Stimulated activated CD8-positive, alpha-beta memory T cell treated with anti-CD3 and anti-CD28 coated beads, Interleukin-15, amount 100 ng/mL, for 1 hour (primary cell): Measurements from ENCODE around the gene PGAP2.
A peak's percentile ranks its signal among the peaks of the same experiment; 100 is the strongest.

Experiments
- DNase-seq: peaks from one replicate; pipeline ENCODE4 v3.0.0-alpha.2; 2020; ENCODE audit warnings: low read depth

PGAP2 gene

DNA sequence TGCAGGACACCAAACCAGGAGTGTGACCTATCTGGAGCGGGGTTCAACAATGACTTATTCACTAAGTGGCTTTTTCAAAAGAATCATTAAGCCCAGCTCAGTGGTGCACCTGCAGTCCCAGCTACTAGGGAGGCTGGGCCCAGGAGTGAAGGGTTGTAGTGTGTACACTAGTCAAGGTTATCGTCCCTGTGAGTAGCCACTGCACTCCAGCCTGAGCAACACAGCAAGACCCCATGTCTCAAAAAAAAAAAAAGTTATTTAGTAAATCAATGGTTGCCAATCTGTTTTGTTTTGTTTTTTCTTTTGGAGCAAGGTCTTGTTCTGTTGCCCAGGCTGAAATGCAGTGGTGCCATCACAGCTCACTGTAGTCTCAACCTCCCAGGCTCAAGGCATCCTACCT is 24.5 kb downstream of the PGAP2 start:
- no peak for DNase-seq

- DNase-seq, result no peak
Measured at GRCh38 chr11:3833449-3833848, 25.1 kb downstream of the PGAP2 start.

- no peak for DNase-seq
Measured at GRCh38 chr11:3834349-3834663, 25.9 kb downstream of the PGAP2 start.

GRCh38 chr11:3834664-3835461 is 26.5 kb downstream of the PGAP2 start:
- DNase-seq, result no peak

DNA sequence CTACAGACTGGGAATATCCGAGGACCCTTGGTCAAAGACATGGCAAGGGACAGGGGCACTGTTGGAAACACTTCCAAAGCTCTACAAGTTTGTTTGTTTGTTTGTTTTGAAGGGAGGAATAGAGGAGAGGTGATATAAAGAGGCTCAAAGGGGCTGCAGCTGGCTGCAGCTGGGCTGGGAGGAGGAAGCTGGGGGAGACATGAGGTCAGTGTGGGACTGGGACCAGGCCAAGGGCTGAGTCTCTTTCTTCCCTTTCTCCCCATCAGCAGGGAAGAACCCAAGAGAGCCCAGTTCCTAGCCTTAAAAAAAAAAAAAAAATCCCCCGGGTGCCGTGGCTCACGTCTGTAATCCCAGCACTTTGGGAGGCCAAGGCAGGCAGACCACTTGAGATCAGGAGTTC is 27.4 kb downstream of the PGAP2 start:
- no peak for DNase-seq

GRCh38 chr11:3836903-3837302 is 28.5 kb downstream of the PGAP2 start:
- DNase-seq, result no peak

GRCh38 chr11:3837793-3838192 is 29.4 kb downstream of the PGAP2 start:
- no peak for DNase-seq

GRCh38 chr11:3838504-3838903 is 30.1 kb downstream of the PGAP2 start:
- no peak for DNase-seq

GRCh38 chr11:3840004-3840869 is 31.9 kb downstream of the PGAP2 start:
- no peak for DNase-seq

GRCh38 chr11:3840870-3841425 is 32.6 kb downstream of the PGAP2 start, which contains the start of gene RHOG:
Gene RHOG (minus strand): TSS chr11:3840959. CDS start chr11:3828138, 12,821 bp downstream.
- DNase-seq, result no peak

DNA sequence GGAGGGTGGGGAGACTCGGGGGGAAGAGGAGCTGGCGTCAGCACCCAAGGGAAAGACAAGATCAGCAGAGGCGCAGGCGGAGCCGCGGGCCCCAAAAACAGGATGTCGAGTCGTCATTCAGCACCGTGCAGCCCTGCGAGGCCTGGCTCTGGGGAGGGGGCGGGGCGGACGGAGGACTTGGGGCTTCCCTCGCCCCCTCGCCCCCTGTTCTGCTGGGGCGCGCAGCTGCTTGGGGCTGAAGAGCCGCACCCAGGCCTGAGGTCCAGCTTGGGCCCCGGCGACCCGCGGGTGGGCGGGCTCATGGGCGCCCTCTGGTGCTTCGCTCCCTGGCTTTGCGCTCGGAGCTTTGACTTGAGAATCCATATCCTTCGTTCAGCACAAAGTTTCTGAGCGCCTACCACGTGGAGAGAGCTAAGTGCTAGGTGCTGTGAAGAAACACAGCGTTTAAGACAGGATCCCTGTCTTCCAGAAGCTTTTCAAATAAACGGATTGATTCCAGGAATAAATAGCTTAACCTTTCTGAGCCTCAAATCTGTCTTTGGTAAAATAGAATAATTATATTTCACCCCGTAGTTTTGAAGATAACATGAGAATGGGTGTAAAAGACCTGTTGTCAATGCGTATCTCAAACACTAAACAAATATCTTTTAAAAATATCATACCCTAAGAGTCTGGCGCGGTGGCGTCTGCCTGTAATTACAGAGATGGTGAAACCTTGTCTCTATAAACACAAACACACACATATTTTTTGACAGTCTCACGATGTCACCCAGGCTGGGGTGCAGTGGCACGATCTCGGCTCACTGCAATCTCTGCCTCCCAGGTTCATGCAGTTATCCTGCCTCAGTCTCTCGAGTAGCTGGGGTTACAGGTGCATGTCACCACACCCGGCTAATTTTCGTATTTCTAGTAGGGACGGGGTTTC is 33.3 kb downstream of the PGAP2 start:
- peak; percentile 77 for DNase-seq

GRCh38 chr11:3843326-3843725 is 35.0 kb downstream of the PGAP2 start:
- DNase-seq, result no peak

DNA sequence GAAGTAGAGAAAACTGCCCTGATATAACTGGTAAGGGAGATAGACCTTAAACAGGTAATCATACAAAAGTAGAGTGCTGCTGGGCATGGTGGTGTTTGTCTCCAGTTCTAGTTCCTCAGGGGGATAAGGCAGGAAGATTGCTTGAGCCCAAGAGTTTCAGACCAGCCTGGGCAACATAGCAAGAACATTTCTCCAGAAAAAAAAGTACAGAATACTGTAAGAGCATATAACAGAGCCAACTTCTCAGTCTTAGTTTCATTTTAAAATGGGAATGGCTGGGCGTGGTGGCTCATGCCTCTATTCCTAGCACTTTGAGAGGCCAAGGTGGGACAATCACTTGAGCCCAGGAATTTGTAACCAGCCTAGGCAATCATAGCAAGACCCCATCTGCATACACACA is 36.9 kb downstream of the PGAP2 start:
- no peak for DNase-seq

DNA sequence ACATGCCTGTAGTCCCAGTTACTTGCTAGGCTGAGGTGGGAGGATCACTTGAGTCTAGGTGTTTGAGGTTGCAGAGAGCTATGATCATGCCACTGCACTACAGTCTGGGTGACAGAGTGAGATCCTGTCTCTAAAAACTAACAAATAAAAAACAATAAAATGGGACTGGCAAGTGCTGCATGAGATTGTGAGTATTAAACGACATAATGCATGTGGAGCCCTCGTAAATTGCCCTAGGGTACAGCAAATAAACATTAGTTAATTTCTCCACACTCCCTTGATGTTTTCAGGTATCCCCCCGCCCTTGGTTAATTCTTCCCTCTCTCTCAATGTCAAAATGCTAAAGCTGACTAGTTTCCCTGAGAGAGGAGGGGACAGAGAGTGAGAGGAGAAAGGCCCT is 37.3 kb downstream of the PGAP2 start:
- DNase-seq, result no peak

DNA sequence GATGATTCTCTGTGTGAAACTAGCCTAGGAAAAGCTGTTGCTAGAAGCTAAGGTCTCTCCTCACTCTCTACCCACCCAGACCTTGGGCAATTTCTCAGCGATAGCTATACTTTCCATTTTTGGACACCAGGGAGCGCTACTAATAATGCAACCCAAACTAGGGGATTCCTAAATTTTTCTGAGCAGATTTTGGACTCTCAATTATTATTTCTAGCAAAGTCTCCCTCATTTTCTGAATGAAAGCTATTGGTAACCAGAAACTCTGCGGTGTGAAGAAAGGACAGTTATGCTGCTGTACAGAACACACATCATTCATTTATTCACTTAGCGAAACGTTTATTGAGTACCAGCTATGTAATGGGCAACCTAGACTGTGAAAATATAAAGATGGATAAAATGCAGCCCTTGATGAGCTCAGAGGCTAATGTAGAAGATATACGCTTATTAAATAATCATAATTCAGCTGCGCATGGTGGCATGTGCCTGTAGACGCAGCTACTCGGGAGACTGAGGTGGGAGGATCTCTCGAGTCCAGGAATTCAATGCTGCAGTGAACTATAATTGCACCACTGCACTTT is 41.0 kb downstream of the PGAP2 start:
- DNase-seq, result no peak

DNA sequence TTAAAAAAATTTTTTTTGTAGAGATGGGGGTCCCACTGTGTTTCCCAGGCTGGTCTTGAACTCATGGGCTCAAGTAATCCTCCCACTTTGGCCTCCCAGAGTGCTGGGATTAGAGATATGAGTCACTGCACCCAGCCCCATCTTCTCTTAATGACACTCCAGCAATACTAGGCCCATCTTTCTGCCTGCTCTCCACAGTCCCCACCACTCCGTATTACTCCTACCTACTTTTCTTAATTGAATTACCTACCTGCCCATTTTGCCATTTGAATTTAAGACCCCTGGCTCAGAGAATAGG is 45.1 kb downstream of the PGAP2 start:
- DNase-seq, result no peak

- DNase-seq, result no peak
Measured at GRCh38 chr11:3853899-3854659, 45.7 kb downstream of the PGAP2 start.

- DNase-seq, result no peak
Measured at GRCh38 chr11:3854660-3854976, 46.3 kb downstream of the PGAP2 start.

GRCh38 chr11:3854977-3855807 is 46.8 kb downstream of the PGAP2 start, which contains the start of gene STIM1:
Gene STIM1 (plus strand): TSS chr11:3855664. CDS start chr11:3856271, 607 bp downstream.
- peak; percentile 97 for DNase-seq

DNA sequence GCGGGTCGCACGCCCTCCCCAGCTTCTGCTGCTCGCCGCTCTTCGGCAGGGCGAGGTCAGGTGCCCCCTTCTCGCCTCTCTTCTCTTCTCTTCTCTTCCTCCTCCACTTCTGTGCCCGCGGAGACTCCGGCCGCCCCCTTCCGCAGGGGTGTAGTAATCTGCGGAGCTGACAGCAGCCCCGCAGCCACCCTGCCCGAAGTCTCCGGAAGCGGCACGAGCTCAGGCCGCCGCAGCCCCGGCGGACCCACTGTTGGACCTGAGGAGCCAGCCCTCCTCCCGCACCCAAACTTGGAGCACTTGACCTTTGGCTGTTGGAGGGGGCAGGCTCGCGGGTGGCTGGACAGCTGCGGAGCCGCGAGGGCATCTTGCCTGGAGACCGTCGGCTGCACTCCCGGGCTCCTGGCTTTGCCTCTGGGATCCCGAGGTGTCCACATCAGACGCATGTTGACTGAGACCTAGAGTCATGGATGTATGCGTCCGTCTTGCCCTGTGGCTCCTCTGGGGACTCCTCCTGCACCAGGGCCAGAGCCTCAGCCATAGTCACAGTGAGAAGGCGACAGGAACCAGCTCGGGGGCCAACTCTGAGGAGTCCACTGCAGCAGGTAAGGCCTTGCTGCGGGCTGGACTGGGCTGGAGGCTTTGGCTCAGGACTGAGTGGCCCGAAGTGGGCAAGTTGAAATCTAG is 47.6 kb downstream of the PGAP2 start:
- no peak for DNase-seq
